HL-60 (cell line): ENCODE results near the gene GPR39.

Experiments
- TF ChIP-seq, protein P1 (sequence below): IDR thresholded peaks from 2 replicates; pipeline ENCODE4 v1.6.1; 2012; ENCODE audit warnings: low read depth; ENCODE audit not compliant: insufficient replicate concordance
- TF ChIP-seq, protein P2 (sequence below): IDR thresholded peaks from one replicate; pipeline ENCODE4 v1.5.1; 2011; ENCODE audit warnings: low read length, control low read depth, inconsistent platforms; ENCODE audit not compliant: insufficient read depth

DNA sequence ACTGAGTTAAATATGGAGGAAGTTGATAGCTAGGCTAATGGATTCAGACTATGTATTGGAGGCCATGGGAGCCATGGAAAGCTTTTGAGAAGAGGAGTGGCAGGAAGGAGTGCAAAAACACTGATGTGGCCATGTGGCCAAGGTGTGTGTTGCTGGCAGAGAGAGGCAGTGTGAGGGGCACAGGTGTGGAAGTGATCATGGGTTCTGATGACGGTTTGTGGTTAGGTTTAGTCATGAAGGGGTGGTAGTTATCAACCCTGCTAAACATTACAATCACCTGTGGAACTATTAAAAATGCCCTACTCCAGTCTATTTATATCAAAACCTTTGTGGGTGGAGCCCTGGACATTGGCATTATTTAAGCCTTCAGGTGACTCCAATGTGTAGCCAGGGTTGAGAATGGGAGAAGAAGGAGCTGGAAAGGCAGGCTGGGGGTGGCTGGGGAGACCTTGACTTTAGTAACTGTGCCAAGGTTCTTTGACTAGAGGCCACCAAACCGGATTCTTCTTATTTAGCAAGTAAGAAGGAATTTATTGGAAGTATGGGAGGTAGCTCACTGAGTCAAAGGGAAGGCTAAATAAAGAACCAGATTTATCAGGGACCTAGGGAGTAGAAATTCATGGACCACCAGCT, 13.5 kb downstream of the GPR39 start:
- TF ChIP-seq, protein P1, sequence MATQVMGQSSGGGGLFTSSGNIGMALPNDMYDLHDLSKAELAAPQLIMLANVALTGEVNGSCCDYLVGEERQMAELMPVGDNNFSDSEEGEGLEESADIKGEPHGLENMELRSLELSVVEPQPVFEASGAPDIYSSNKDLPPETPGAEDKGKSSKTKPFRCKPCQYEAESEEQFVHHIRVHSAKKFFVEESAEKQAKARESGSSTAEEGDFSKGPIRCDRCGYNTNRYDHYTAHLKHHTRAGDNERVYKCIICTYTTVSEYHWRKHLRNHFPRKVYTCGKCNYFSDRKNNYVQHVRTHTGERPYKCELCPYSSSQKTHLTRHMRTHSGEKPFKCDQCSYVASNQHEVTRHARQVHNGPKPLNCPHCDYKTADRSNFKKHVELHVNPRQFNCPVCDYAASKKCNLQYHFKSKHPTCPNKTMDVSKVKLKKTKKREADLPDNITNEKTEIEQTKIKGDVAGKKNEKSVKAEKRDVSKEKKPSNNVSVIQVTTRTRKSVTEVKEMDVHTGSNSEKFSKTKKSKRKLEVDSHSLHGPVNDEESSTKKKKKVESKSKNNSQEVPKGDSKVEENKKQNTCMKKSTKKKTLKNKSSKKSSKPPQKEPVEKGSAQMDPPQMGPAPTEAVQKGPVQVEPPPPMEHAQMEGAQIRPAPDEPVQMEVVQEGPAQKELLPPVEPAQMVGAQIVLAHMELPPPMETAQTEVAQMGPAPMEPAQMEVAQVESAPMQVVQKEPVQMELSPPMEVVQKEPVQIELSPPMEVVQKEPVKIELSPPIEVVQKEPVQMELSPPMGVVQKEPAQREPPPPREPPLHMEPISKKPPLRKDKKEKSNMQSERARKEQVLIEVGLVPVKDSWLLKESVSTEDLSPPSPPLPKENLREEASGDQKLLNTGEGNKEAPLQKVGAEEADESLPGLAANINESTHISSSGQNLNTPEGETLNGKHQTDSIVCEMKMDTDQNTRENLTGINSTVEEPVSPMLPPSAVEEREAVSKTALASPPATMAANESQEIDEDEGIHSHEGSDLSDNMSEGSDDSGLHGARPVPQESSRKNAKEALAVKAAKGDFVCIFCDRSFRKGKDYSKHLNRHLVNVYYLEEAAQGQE, result no peak
- TF ChIP-seq, protein P2, sequence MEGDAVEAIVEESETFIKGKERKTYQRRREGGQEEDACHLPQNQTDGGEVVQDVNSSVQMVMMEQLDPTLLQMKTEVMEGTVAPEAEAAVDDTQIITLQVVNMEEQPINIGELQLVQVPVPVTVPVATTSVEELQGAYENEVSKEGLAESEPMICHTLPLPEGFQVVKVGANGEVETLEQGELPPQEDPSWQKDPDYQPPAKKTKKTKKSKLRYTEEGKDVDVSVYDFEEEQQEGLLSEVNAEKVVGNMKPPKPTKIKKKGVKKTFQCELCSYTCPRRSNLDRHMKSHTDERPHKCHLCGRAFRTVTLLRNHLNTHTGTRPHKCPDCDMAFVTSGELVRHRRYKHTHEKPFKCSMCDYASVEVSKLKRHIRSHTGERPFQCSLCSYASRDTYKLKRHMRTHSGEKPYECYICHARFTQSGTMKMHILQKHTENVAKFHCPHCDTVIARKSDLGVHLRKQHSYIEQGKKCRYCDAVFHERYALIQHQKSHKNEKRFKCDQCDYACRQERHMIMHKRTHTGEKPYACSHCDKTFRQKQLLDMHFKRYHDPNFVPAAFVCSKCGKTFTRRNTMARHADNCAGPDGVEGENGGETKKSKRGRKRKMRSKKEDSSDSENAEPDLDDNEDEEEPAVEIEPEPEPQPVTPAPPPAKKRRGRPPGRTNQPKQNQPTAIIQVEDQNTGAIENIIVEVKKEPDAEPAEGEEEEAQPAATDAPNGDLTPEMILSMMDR, result no peak
